ENCODE measurements around the gene FRMD4B.

The FRMD4B gene

GRCh38 chr3:69425249-69425648 is 39.4 kb upstream of the FRMD4B start:
- Histone ChIP-seq H3K4me1 (ENCODE audit: insufficient read depth, low read length) (no peaks in the 10 kb centered on the region), H3K36me3 (ENCODE audit: insufficient read depth, low read length) (no peaks in the 10 kb centered on the region), H3K4me3 (ENCODE audit: low read depth in 1 of 2, low read length in 2 of 2) (no peak overlapping the region), H3K79me2 (ENCODE audit: insufficient read depth, low read length) (no peaks in the 10 kb centered on the region), H3K27ac (ENCODE audit: low read length) (no peak overlapping the region), H3K27me3 (ENCODE audit: insufficient read depth, low read length, poor library complexity) (no peaks in the 10 kb centered on the region), H4K20me1 (ENCODE audit: insufficient read depth, low read length) (no peaks in the 10 kb centered on the region), H3K4me2 (ENCODE audit: insufficient read depth, low read length) (no peak overlapping the region), H3K9me3 (ENCODE audit: insufficient read depth, low read length, severe bottlenecking) (no peaks in the 10 kb centered on the region), H3K9ac (ENCODE audit: low read depth, low read length) (no peak overlapping the region), H2AFZ (ENCODE audit: low read depth, low read length) (no peak overlapping the region)
- no peak for TF ChIP-seq EZH2 (IDR thresholded peaks at IDR 0.05; ENCODE audit: borderline replicate concordance, low read depth, low read length, severe bottlenecking)
- peak; percentile 86 for TF ChIP-seq CTCF (IDR thresholded peaks at IDR 0.05; ENCODE audit: borderline replicate concordance, extremely low read depth, low read length, poor library complexity, severe bottlenecking)
- peak; percentile 62 for DNase-seq
- ATAC-seq (ENCODE audit: insufficient read depth, low read depth) = peak; percentile 97

GRCh38 chr3:69423463-69424155 is 37.7 kb upstream of the FRMD4B start:
- Histone ChIP-seq H3K27ac (ENCODE audit: low read length) (no peak overlapping the region), H2AFZ (ENCODE audit: low read depth, low read length) (no peak overlapping the region), H3K36me3 (ENCODE audit: insufficient read depth, low read length) (no peaks in the 10 kb centered on the region), H3K9me3 (ENCODE audit: insufficient read depth, low read length, severe bottlenecking) (no peaks in the 10 kb centered on the region), H3K4me1 (ENCODE audit: insufficient read depth, low read length) (no peaks in the 10 kb centered on the region), H3K4me3 (ENCODE audit: low read depth in 1 of 2, low read length in 2 of 2) (no peak overlapping the region), H3K79me2 (ENCODE audit: insufficient read depth, low read length) (no peaks in the 10 kb centered on the region), H3K9ac (ENCODE audit: low read depth, low read length) (no peak overlapping the region), H4K20me1 (ENCODE audit: insufficient read depth, low read length) (no peaks in the 10 kb centered on the region), H3K27me3 (ENCODE audit: insufficient read depth, low read length, poor library complexity) (no peaks in the 10 kb centered on the region), H3K4me2 (ENCODE audit: insufficient read depth, low read length) (no peak overlapping the region)
- no peak for DNase-seq
- TF ChIP-seq CTCF (IDR thresholded peaks at IDR 0.05; ENCODE audit: borderline replicate concordance, extremely low read depth, low read length, poor library complexity, severe bottlenecking) (no peak), EZH2 (IDR thresholded peaks at IDR 0.05; ENCODE audit: borderline replicate concordance, low read depth, low read length, severe bottlenecking) (no peak)
- no peak for ATAC-seq (ENCODE audit: insufficient read depth, low read depth)

- Histone ChIP-seq H3K79me2 (ENCODE audit: insufficient read depth, low read length) (no peaks in the 10 kb centered on the region), H3K27ac (ENCODE audit: low read length) (no peak overlapping the region), H3K36me3 (ENCODE audit: insufficient read depth, low read length) (no peaks in the 10 kb centered on the region), H3K9ac (ENCODE audit: low read depth, low read length) (no peak overlapping the region), H4K20me1 (ENCODE audit: insufficient read depth, low read length) (no peaks in the 10 kb centered on the region), H3K4me3 (ENCODE audit: low read depth in 1 of 2, low read length in 2 of 2) (no peak overlapping the region), H3K4me1 (ENCODE audit: insufficient read depth, low read length) (no peaks in the 10 kb centered on the region), H2AFZ (ENCODE audit: low read depth, low read length) (no peak overlapping the region), H3K9me3 (ENCODE audit: insufficient read depth, low read length, severe bottlenecking) (no peaks in the 10 kb centered on the region), H3K27me3 (ENCODE audit: insufficient read depth, low read length, poor library complexity) (no peaks in the 10 kb centered on the region), H3K4me2 (ENCODE audit: insufficient read depth, low read length) (no peak overlapping the region)
- TF ChIP-seq CTCF (IDR thresholded peaks at IDR 0.05; ENCODE audit: borderline replicate concordance, extremely low read depth, low read length, poor library complexity, severe bottlenecking) = no peak
- ATAC-seq (ENCODE audit: insufficient read depth, low read depth) = no peak
- DNase-seq = no peak
Observed at GRCh38 chr3:69422751-69423150, 36.9 kb upstream of the FRMD4B start.

Measured in DND-41 (cell line).